ENCODE data around the gene ASAP3. TPM values are rescaled to one million over a fixed set of nuclear protein-coding genes. Genes with fewer than 3 reads are reported as not detected.

The ASAP3 gene
- total and polyA plus RNA-seq, 8 donors = 17.9 to 37.4 (median 25.3) TPM

- no peak for TF ChIP-seq CTCF (IDR thresholded peaks at IDR 0.05)
- Histone ChIP-seq H3K27ac (no peak overlapping the region), H3K9me3 (no peaks in the 10 kb centered on the region), H3K27me3 (no peaks in the 10 kb centered on the region), H3K36me3 (peaks cover 0 to 48% (median 7%) of the 10 kb centered on the region in 3 donors), H3K4me1 (no peaks in the 10 kb centered on the region), H3K4me3 (no peak overlapping the region)
- DNase-seq (no peak), ATAC-seq (no peak), FAIRE-seq (no peak)
- intact Hi-C loops (cut with DNase I) = no loop called here
- WGBS, 2 donors = 94 to 98% methylated on average over 5 of the region's 5 CpGs
Observed at GRCh38 chr1:23431431-23431830, 52.5 kb downstream of the ASAP3 start.

- no peaks in the 10 kb centered on the region for H3K4me1 ChIP-seq
- no peak for ATAC-seq
- H3K9me3 ChIP-seq = no peaks in the 10 kb centered on the region
- no peak overlapping the region for H3K4me3 ChIP-seq
- no peak for FAIRE-seq
- DNase-seq = no peak
- intact Hi-C loops (cut with DNase I) = no loop called here
- no peak overlapping the region for H3K27ac ChIP-seq
- no peaks in the 10 kb centered on the region for H3K27me3 ChIP-seq
- no peak for TF ChIP-seq CTCF (IDR thresholded peaks at IDR 0.05)
- 92 to 95% methylated on average over 12 of the region's 12 CpGs for WGBS, 2 donors
- peaks cover 0 to 41% (median 7%) of the 10 kb centered on the region in 3 donors for H3K36me3 ChIP-seq
Observed at GRCh38 chr1:23430803-23431202, 53.2 kb downstream of the ASAP3 start.

- no peaks in the 10 kb centered on the region for H3K27me3 ChIP-seq
- H3K4me3 ChIP-seq = no peak overlapping the region
- no peak overlapping the region for H3K27ac ChIP-seq
- no peak for TF ChIP-seq CTCF (IDR thresholded peaks at IDR 0.05)
- 87 to 92% methylated on average over 2 of the region's 2 CpGs for WGBS, 2 donors
- no peak for ATAC-seq
- H3K4me1 ChIP-seq = peaks cover 0 to 4% (median 4%) of the 10 kb centered on the region in 3 donors
- no peaks in the 10 kb centered on the region for H3K9me3 ChIP-seq
- FAIRE-seq = no peak
- DNase-seq = no peak
- intact Hi-C loops (cut with DNase I) = no loop called here
- peaks cover 0 to 24% (median 7%) of the 10 kb centered on the region in 3 donors for H3K36me3 ChIP-seq
Observed at GRCh38 chr1:23428136-23428905, 55.7 kb downstream of the ASAP3 start.

- DNase-seq (no peak), FAIRE-seq (no peak), ATAC-seq (no peak)
- 96 to 98% methylated on average over 3 of the region's 3 CpGs for WGBS, 2 donors
- Histone ChIP-seq H3K4me3 (no peak overlapping the region), H3K4me1 (peaks cover 6 to 9% (median 8%) of the 10 kb centered on the region in 3 donors), H3K27ac (no peak overlapping the region), H3K9me3 (no peaks in the 10 kb centered on the region), H3K36me3 (peaks cover 0 to 18% (median 7%) of the 10 kb centered on the region in 3 donors), H3K27me3 (no peaks in the 10 kb centered on the region)
- intact Hi-C loops (cut with DNase I) = no loop called here
- no peak for TF ChIP-seq CTCF (IDR thresholded peaks at IDR 0.05)
Observed at GRCh38 chr1:23427550-23427949, 56.4 kb downstream of the ASAP3 start.

- FAIRE-seq = no peak
Observed at GRCh38 chr1:23426828-23427227, 57.2 kb downstream of the ASAP3 start.

More at GRCh38 chr1:23426828-23427227, 57.2 kb downstream of the ASAP3 start:
- intact Hi-C loops (cut with DNase I) = no loop called here
- 88 to 92% methylated on average over 2 of the region's 2 CpGs for WGBS, 2 donors
- ATAC-seq = no peak
- H3K36me3 ChIP-seq = peaks cover 0 to 11% (median 7%) of the 10 kb centered on the region in 3 donors
- no peak for TF ChIP-seq CTCF (IDR thresholded peaks at IDR 0.05)
- no peaks in the 10 kb centered on the region for H3K27me3 ChIP-seq
- DNase-seq = no peak
- no peak overlapping the region for H3K27ac ChIP-seq
- no peak overlapping the region for H3K4me3 ChIP-seq
- peaks cover 14 to 16% (median 14%) of the 10 kb centered on the region in 3 donors for H3K4me1 ChIP-seq
- no peaks in the 10 kb centered on the region for H3K9me3 ChIP-seq
